ENCODE data around the gene NTRK3. TPM values are rescaled to one million over a fixed set of nuclear protein-coding genes. Genes with fewer than 3 reads are reported as not detected.
A peak's percentile ranks its signal among the peaks of the same experiment; 100 is the strongest.

Gene NTRK3
- total RNA-seq, 2 donors from 2014 or later: 0.66 to 5.2 TPM

GRCh38 chr15:88239594-88239993 is 16.9 kb downstream of the NTRK3 start:
- Histone ChIP-seq H3K4me1 (no peaks in the 10 kb centered on the region), H3K27ac (no peak overlapping the region), H3K4me3 (no peak overlapping the region), H3K27me3 (peaks cover 0 to 9% of the 10 kb centered on the region in 2 donors), H3K9me3 (no peaks in the 10 kb centered on the region), H3K36me3 (replicated peaks in 1 of 2; ENCODE audit: insufficient read depth in 1 of 2, low read depth in 2 of 2) (no peaks in the 10 kb centered on the region)
- ATAC-seq (no peak), DNase-seq (no peak)
- intact Hi-C loops (cut with DNase I): no loop called here
- 60 to 81% methylated on average over 8 to 9 of the region's 9 CpGs for WGBS, 2 donors
- TF ChIP-seq CTCF (IDR thresholded peaks at IDR 0.05): no peak
- no peak for TF ChIP-seq POLR2A (IDR thresholded peaks at IDR 0.05)

- Histone ChIP-seq H3K36me3 (replicated peaks in 1 of 2; ENCODE audit: insufficient read depth in 1 of 2, low read depth in 2 of 2) (no peaks in the 10 kb centered on the region), H3K27ac (no peak overlapping the region), H3K4me3 (no peak overlapping the region), H3K9me3 (no peaks in the 10 kb centered on the region), H3K27me3 (peaks cover 0 to 9% of the 10 kb centered on the region in 2 donors), H3K4me1 (no peaks in the 10 kb centered on the region)
- peak; percentile 4 for ATAC-seq
- no peak for TF ChIP-seq POLR2A (IDR thresholded peaks at IDR 0.05)
- TF ChIP-seq CTCF (IDR thresholded peaks at IDR 0.05): no peak
- intact Hi-C loops (cut with DNase I): no loop called here
- WGBS, 2 donors: 41 to 52% methylated on average over 8 of the region's 8 CpGs
- DNase-seq: peak in 1 of 4 donors; percentile 16
These were observed 17.7 kb downstream of the NTRK3 start for GRCh38 chr15:88238618-88239430.

GRCh38 chr15:88234711-88235110 is 21.8 kb downstream of the NTRK3 start:
- H3K4me3 ChIP-seq: no peak overlapping the region
- peaks cover 0 to 9% of the 10 kb centered on the region in 2 donors for H3K27me3 ChIP-seq
- no peak for ATAC-seq
- no peaks in the 10 kb centered on the region for H3K36me3 ChIP-seq (replicated peaks in 1 of 2; ENCODE audit: insufficient read depth in 1 of 2, low read depth in 2 of 2)
- H3K4me1 ChIP-seq: no peaks in the 10 kb centered on the region
- H3K27ac ChIP-seq: no peak overlapping the region
- no peak for TF ChIP-seq POLR2A (IDR thresholded peaks at IDR 0.05)
- TF ChIP-seq CTCF (IDR thresholded peaks at IDR 0.05): no peak
- DNase-seq: no peak
- no peaks in the 10 kb centered on the region for H3K9me3 ChIP-seq
- 49 to 61% methylated on average over 8 of the region's 8 CpGs for WGBS, 2 donors
- intact Hi-C loops (cut with DNase I): no loop called here

- DNase-seq: no peak
- no peaks in the 10 kb centered on the region for H3K4me1 ChIP-seq
- H3K36me3 ChIP-seq (replicated peaks in 1 of 2; ENCODE audit: insufficient read depth in 1 of 2, low read depth in 2 of 2): no peaks in the 10 kb centered on the region
- no peak for ATAC-seq
- H3K27ac ChIP-seq: no peak overlapping the region
- intact Hi-C loops (cut with DNase I): no loop called here
- 55 to 63% methylated on average over 9 of the region's 9 CpGs for WGBS, 2 donors
- H3K27me3 ChIP-seq: peaks cover 0 to 9% of the 10 kb centered on the region in 2 donors
- TF ChIP-seq CTCF (IDR thresholded peaks at IDR 0.05) (no peak), POLR2A (IDR thresholded peaks at IDR 0.05) (no peak)
- no peak overlapping the region for H3K4me3 ChIP-seq
- H3K9me3 ChIP-seq: no peaks in the 10 kb centered on the region
These were observed 22.6 kb downstream of the NTRK3 start for GRCh38 chr15:88233921-88234320.

GRCh38 chr15:88232771-88233201 is 23.8 kb downstream of the NTRK3 start:
- Histone ChIP-seq H3K9me3 (no peaks in the 10 kb centered on the region), H3K4me3 (no peak overlapping the region), H3K4me1 (no peaks in the 10 kb centered on the region), H3K27me3 (peaks cover 0 to 9% of the 10 kb centered on the region in 2 donors), H3K36me3 (replicated peaks in 1 of 2; ENCODE audit: insufficient read depth in 1 of 2, low read depth in 2 of 2) (no peaks in the 10 kb centered on the region), H3K27ac (no peak overlapping the region)
- no peak for TF ChIP-seq CTCF (IDR thresholded peaks at IDR 0.05)
- no peak for TF ChIP-seq POLR2A (IDR thresholded peaks at IDR 0.05)
- WGBS, 2 donors: 40 to 47% methylated on average over 4 of the region's 4 CpGs
- DNase-seq (no peak), ATAC-seq (no peak)
- intact Hi-C loops (cut with DNase I): no loop called here
